Measurements from ENCODE around the gene USP27X.
A peak's percentile ranks its signal among the peaks of the same experiment; 100 is the strongest.

The USP27X gene

DNA sequence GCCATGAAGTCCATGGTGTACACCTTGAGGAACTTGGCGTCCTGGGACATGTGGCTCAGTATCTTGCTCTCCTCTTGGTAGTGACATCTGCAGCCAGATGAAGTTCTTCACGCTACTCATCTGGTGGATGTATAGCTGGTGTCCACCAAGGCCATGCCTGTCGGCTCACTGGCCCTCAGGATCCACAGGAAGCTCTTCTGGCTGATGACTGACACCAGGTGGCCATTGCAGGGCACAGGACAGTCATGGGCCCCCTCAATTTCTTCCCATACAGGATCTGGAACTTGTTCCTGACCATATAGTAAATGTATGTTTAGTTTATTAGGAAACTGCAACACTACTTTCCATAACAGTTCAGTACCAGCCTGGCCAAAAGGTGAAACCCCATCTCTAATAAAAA lies 32.8 kb downstream of the USP27X start:
- FAIRE-seq = no peak
- TF ChIP-seq, protein P1, sequence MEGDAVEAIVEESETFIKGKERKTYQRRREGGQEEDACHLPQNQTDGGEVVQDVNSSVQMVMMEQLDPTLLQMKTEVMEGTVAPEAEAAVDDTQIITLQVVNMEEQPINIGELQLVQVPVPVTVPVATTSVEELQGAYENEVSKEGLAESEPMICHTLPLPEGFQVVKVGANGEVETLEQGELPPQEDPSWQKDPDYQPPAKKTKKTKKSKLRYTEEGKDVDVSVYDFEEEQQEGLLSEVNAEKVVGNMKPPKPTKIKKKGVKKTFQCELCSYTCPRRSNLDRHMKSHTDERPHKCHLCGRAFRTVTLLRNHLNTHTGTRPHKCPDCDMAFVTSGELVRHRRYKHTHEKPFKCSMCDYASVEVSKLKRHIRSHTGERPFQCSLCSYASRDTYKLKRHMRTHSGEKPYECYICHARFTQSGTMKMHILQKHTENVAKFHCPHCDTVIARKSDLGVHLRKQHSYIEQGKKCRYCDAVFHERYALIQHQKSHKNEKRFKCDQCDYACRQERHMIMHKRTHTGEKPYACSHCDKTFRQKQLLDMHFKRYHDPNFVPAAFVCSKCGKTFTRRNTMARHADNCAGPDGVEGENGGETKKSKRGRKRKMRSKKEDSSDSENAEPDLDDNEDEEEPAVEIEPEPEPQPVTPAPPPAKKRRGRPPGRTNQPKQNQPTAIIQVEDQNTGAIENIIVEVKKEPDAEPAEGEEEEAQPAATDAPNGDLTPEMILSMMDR (IDR thresholded peaks at IDR 0.05; ENCODE audit: insufficient read depth, missing control alignments) = no peak

DNA sequence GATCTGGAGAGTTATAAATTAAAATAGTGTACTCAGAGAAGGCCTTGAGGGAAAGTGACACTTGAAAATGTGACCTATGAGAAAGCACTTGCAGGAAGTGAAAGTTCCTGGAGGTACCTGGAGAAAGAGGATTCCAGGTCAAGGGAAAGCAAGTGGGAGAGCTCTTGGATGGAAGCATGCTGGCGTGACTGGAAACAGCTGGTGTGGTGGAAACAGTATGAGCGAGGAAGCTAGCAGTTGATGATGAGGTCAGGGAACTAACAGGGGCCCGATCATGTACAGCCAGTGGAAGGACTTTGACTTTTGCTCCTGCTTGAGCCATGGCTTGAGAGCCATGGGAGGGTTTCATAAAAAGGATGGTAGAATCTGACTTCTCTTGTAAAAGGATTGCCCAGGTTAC lies 33.6 kb downstream of the USP27X start:
- DNase-seq (ENCODE audit: insufficient read length, low spot score) (no peak), FAIRE-seq (no peak)
- TF ChIP-seq, protein P1 (IDR thresholded peaks at IDR 0.05; ENCODE audit: insufficient read depth, missing control alignments) = no peak

More for the DNA sequence above, 32.8 kb downstream of the USP27X start:
- no peak for DNase-seq (ENCODE audit: insufficient read length, low spot score)

DNA sequence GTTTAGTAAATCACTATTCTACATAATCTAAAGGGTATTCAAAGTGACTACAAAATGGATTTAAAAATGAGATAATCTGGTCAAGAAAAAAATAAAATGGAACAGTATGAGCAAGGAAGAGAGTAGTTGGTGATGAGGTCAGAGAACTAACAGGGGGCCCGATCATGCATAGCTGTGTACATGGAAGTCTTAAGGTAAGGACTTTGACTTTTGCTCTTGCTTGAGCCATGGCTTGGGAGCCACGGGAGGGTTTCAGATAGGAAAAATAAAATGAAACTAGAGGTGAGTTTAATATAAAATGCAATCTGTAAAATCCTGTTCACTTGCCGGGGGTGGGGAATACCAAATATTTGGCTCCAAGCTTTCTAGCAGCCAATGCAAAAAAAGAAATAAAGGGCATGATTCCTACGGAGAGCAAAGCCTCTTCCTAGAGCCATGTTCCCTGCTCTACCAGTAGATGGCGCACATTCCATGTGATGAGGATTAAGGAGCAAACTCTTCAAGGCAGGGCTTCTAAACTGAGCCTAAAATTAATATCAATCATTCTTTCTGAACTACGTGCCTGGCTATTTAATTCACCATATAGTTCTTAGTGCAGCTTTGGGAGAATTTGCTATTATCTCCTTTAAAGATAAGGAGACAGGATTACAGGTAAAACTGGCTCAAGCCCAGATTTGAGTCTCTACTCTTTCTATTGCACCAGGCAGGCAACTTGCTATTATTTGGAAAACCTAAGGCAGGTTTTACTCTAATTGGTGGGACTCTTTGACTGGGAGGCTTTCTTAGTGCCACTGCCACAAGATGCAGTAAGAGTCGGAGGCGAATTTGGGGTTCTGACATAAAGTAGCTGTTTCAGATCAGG lies 36.3 kb downstream of the USP27X start:
- no peak for FAIRE-seq
- TF ChIP-seq, protein P1 (IDR thresholded peaks at IDR 0.05; ENCODE audit: insufficient read depth, missing control alignments) = peak; percentile 71
- DNase-seq (ENCODE audit: insufficient read length, low spot score) = peak; percentile 13

DNA sequence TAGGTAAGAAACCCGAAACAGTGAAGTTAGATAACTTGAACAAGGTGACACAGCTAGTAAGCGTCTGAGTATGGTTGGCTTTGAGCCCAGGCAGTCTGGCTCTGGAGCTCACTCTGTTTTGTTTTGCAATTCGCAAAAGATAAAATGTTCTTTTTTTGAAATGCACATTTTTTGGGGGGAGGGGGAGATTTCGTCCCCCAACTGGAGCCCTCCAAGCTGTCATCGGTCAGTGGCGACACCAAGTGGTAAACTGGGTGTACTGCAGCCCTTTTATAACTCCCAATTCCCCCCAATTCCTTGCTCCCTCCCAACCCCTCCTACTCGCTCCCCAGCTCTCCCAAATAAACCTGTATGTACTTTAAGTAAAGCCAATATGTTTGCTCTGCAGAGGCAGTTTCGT lies 40.3 kb downstream of the USP27X start:
- FAIRE-seq (no peak), DNase-seq (ENCODE audit: insufficient read length, low spot score) (no peak)
- TF ChIP-seq, protein P1 (IDR thresholded peaks at IDR 0.05; ENCODE audit: insufficient read depth, missing control alignments) = peak; percentile 51

DNA sequence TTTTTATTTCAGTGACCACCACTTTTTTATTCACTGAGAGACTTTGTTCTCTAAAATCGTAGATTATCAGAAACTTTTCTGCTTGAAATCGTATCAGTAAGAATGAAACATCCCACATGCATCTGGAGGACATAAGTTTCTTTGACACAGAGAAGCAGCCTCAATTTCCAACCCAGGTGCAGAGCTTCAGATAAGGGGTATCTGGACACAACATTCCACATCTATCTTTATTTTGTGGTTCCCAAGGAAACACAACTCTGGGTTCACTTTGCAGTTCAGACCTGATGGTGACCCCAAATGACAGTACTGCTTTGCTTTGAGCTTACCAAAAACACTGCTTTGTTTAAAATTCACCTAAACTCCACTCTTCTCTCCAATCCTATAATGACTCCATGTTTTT lies 41.8 kb downstream of the USP27X start:
- TF ChIP-seq, protein P1 (IDR thresholded peaks at IDR 0.05; ENCODE audit: insufficient read depth, missing control alignments) = no peak
- FAIRE-seq (no peak), DNase-seq (ENCODE audit: insufficient read length, low spot score) (no peak)

DNA sequence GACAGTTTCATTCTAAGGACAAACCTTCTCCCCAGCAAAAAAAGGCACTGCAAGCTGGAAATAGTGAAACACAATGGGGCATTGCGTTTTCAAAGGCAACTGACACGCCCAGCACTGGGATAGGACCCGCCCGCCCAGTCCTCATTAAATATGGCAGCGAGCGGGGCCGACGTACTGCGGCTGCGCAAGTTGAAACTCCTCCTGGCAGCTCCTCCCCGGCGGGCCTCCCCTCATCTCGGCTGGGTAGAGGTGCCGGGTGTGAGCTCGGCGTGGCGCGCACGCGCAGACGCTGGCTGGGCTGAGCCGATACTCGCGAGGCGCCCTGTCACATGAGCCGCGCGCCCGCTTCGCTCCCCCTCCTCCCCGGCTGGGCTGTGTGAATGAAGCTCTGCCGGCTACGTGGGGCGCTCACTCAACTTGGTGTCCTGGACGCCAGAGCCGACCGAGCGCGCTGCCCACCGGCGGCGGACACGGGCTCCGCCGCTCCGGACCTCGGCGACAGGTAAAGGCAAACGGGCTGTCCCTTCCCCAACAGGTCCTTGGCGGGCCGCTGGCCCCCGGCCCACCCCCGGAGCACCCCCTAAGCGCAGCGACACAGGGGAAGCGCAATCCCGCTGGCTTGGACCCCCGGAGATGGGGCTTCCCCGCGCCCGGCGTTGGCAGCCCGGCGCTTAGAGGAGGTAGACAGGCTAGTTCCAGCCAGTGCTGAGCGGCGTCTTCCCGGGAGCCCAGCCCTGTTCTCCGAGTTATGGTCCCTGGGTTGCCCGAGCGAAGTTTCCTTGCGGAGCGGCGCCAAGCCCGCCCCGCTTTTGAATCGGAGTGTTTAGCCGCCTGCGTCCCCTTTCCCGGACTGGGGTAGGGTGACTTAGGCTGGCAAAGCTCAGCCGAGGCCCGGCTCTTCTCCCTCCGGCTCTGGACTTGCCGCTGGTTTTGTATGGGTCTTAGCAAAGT lies 43.3 kb downstream of the USP27X start, which contains the start of gene CLCN5:
Gene CLCN5 (plus strand): TSS at position 306 of the 951 bp plus-strand sequence. CDS start 2,703 bp downstream, outside the sequence.
- DNase-seq (ENCODE audit: insufficient read length, low spot score) (peak; percentile 36), FAIRE-seq (no peak)
- TF ChIP-seq, protein P1 (IDR thresholded peaks at IDR 0.05; ENCODE audit: insufficient read depth, missing control alignments) = no peak
